IPS-15b (cell line): Measurements from ENCODE around the gene CCDC154.
"Not testable (repeated sequence)": the region's sequence is repeated elsewhere in the genome, so short reads cannot be mapped to it uniquely, and the experiment has no call there.

Experiments used
- H3K27me3 ChIP-seq: one replicate; pipeline ENCODE4 v1.6.1; 2013; ENCODE audit warnings: low read length; ENCODE audit not compliant: control insufficient read depth, insufficient read depth
- H3K36me3 ChIP-seq: one replicate; pipeline ENCODE4 v1.6.1; 2013; ENCODE audit warnings: low read length; ENCODE audit not compliant: control insufficient read depth, insufficient read depth
- H3K4me1 ChIP-seq: one replicate; pipeline ENCODE4 v1.6.1; 2013; ENCODE audit warnings: mild to moderate bottlenecking, low read length; ENCODE audit not compliant: control insufficient read depth, insufficient read depth
- H3K4me3 ChIP-seq: one replicate; pipeline ENCODE4 v1.5.1; 2013; ENCODE audit warnings: low read depth, low read length
- H3K9ac ChIP-seq: one replicate; pipeline ENCODE4 v1.6.1; 2013; ENCODE audit warnings: low read depth, mild to moderate bottlenecking, low read length
- H3K9me3 ChIP-seq: one replicate; pipeline ENCODE4 v1.6.1; 2013; ENCODE audit warnings: mild to moderate bottlenecking, low read length; ENCODE audit not compliant: control insufficient read depth, insufficient read depth

The CCDC154 gene

DNA sequence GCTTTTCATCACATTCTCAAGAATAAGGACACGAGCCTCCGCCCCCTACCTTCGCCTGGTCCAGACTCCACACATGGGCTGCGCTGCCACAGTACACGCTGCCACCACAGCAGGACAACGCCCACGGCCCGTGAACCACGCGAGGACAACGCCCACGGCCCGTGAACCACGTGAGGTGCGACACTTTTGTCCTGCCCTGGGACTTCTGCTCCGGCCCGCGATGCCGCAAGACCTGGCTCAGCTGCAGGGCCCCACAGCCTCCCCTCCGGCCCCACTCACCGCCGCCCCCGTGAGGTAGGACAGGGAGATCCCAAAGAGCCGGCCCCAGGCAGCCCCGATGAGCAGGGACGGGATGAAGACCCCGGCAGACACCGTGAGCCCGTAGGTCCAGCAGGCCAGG lies 5.9 kb upstream of the CCDC154 start:
- Histone ChIP-seq H3K9ac (no peak overlapping the region), H3K27me3 (no peaks in the 10 kb centered on the region), H3K4me3 (no peak overlapping the region), H3K36me3 (peaks cover 56% of the 10 kb centered on the region), H3K9me3 (no peaks in the 10 kb centered on the region), H3K4me1 (no peaks in the 10 kb centered on the region)

DNA sequence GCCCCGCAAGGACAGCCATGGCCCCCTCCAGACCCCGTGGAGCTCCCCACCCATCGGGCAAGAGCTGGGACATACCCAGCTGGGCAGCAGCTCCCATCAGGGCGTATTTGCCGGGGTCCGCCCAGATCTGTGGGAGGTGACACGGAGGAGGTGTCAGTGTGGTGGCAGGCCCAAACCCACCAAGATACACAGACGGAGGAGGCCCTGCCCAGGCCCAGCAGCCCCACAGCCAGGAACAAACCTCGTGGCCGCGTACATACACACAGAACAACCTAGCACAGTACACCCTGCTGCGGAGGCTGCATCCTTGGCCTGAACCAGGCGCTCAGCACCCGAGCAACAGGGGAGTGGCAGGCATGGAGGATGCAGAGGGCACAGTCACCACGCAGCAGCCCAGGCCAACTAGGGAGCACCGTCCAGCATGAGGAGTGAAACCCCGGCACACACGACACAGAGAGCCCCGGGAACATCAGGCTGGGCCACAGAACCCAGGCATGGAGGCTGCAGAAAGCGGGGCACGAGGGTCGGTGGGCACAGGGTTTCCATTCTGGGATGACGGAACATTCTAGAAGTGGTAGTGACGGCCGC lies 4.9 kb upstream of the CCDC154 start:
- no peaks in the 10 kb centered on the region for H3K9me3 ChIP-seq
- H3K9ac ChIP-seq, result no peak overlapping the region
- H3K4me3 ChIP-seq, result no peak overlapping the region
- H3K4me1 ChIP-seq, result no peaks in the 10 kb centered on the region
- peaks cover 49% of the 10 kb centered on the region for H3K36me3 ChIP-seq
- H3K27me3 ChIP-seq, result no peaks in the 10 kb centered on the region

DNA sequence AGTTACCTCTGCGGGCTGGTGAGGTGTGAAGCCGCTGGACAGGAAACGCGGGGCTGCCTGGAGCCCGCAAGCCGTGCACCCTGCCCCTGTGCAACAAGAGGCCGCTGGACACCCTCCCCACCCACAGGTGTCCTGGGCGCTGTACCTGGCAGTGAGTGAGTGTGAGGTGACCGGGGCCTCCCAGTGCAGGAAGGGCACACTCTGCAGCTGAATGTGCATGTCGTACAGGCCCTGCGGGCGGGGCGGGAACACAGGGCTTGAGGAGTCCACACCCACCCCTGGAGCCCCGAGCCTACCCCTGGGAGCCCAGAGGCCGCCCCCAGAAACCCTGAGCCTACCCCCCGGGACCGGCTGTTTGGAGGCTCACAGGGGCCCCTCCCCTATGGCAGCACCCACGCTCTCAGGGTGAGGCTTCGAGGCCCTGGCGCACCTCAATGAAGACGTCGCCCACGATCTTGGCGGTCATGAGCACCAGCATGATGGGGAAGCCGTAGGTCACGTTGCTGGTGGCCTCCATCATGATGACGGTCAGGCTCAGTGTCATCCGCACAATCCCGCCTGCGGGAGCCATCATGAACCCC lies 4.3 kb upstream of the CCDC154 start:
- Histone ChIP-seq H3K27me3 (no peaks in the 10 kb centered on the region), H3K4me3 (no peak overlapping the region)

DNA sequence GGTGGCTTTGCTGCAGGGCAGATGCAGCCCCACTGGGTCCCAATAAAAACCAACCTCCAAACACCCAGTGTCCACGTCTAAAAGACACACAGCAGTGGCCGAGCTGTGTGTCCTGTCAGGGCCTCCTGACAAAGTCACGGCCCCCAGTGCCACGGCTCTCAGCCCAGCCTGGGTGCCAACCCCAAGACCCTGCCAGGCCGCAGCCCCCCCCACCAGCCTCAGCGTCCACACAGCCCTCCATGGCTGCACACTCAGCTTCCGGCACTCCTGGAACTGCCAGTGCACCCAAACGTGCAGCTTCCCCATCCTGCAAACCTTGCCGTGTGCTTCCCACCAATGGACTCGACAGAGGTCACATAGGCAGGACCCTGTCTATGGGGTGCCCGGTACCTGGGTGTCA lies 3.6 kb upstream of the CCDC154 start:
- no peaks in the 10 kb centered on the region for H3K27me3 ChIP-seq
- H3K36me3 ChIP-seq, result peaks cover 44% of the 10 kb centered on the region
- H3K9ac ChIP-seq, result no peak overlapping the region
- H3K4me3 ChIP-seq, result no peak overlapping the region
- no peaks in the 10 kb centered on the region for H3K4me1 ChIP-seq
- no peaks in the 10 kb centered on the region for H3K9me3 ChIP-seq

More for the DNA sequence above, 4.3 kb upstream of the CCDC154 start:
- Histone ChIP-seq H3K9ac (no peak overlapping the region), H3K4me1 (no peaks in the 10 kb centered on the region), H3K36me3 (peaks cover 48% of the 10 kb centered on the region), H3K9me3 (no peaks in the 10 kb centered on the region)

DNA sequence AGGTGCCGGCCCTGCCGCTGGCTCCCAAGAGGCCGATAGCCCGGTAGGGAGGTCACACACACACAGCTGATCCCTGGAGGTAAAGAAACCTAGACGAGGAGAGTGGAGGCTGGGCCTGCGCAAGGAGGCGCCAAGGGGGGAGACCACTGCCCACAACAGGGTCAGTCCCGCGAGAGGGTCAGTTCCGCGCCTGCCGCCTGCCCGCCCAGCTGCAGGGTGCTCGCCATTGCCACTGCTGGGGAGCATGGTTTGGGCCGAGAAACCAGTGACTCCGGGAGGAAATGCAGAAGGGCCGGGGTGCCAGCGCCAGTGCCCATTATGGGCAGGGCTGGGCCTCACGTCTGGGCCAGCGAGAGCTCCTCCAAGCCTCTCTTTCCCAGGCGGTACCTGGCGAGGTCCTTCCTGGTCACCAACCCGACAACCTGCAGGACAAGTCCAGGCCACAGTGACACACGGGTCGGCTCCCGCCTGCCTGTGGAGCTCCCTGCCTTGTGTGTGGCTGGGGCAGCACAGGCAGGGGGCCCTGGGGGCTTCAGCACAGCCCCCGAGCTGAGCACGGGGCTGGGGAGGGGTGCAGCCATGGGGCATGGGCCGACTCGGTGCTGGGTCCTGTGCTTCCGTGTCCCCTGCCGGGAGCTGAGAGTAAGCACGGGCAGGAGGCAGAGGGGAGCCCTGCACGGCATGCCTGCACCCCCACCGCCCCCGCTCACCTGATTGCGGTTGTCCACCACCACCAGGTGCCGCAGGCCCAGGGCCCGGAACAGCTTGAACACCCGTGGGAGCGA lies 2.1 kb upstream of the CCDC154 start:
- Histone ChIP-seq H3K4me3 (no peak overlapping the region), H3K36me3 (peaks cover 33% of the 10 kb centered on the region), H3K4me1 (no peaks in the 10 kb centered on the region), H3K9ac (no peak overlapping the region), H3K27me3 (no peaks in the 10 kb centered on the region), H3K9me3 (no peaks in the 10 kb centered on the region)

DNA sequence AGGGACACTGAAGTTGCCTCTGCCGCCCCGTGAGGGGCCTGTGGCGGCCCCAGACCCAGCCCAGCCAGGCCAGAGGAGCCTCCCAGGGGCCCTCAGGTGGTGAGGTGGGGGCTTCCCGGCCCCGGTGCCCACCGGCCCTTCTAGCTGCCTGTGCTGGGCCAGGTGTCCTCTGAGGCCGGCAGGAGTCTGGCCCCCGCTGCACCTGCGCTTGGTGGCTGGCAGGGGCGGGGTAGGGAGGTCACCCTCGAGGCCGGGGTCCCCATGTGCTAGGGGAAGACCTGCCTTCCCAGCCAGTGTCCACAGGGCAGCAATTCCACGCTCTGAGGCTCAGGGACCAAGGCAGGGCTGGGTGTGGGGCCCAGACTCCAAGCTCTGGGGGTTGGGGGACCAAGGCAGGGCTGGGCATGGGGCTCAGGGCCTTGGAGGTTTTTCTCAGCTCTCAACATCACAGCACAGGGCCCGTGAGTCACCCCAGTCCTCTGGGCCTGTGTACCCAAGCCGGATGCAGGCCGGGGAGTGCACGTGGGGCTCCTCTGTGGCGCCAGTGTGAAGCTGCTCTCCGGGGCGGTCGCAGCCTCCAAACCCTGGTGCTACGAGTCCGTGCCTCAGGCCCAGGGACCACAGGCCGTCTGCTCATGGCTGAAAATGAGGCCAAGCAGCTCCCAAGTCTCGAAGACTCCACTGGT lies 1.3 kb upstream of the CCDC154 start:
- Histone ChIP-seq H3K36me3 (peaks cover 28% of the 10 kb centered on the region), H3K4me1 (no peaks in the 10 kb centered on the region)

DNA sequence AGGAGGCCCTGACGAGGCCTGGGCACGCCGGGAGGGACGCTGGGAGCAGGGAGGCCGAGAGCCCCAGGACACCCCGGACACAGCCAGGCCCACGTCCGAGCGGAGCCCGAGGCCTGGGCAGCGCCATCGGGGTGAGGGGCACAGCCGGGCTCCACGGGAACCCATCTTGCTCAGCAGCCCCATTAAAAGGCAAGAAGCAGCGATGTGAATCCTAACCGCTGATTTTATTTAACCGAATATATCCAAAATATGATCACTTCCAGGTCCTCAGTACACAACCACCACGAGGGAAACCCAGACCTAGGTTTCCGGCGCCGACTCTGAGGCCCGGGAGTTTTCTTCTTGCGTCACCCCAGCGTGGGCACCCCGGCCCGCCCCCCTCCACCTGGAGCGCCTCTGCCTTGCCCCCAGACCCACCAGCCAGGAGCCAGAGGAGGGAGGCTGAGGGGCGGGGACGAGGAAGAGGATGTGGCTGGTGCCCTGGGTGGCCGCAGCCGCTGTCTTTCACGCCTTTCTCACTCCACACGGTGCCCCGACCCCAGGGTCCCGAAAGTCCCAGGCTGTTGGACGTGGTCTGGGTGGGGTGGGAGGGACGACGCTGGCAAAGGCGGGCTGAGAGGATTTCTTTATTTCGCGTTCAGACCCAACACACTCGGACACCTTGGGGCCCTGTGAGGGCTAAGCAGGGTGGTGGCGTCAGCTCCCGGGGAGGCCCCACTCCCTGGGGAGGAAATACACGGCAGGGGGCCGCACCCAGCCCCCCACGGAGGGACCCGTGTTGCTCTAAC lies 568 bp upstream of the CCDC154 start:
- H3K27me3 ChIP-seq, result no peaks in the 10 kb centered on the region
- H3K9me3 ChIP-seq, result no peaks in the 10 kb centered on the region
- H3K36me3 ChIP-seq, result peaks cover 28% of the 10 kb centered on the region
- no peak overlapping the region for H3K9ac ChIP-seq
- H3K4me3 ChIP-seq, result no peak overlapping the region
- H3K4me1 ChIP-seq, result no peaks in the 10 kb centered on the region

More for the DNA sequence above, 1.3 kb upstream of the CCDC154 start:
- H3K9me3 ChIP-seq, result no peaks in the 10 kb centered on the region
- H3K9ac ChIP-seq, result no peak overlapping the region
- no peak overlapping the region for H3K4me3 ChIP-seq
- no peaks in the 10 kb centered on the region for H3K27me3 ChIP-seq

DNA sequence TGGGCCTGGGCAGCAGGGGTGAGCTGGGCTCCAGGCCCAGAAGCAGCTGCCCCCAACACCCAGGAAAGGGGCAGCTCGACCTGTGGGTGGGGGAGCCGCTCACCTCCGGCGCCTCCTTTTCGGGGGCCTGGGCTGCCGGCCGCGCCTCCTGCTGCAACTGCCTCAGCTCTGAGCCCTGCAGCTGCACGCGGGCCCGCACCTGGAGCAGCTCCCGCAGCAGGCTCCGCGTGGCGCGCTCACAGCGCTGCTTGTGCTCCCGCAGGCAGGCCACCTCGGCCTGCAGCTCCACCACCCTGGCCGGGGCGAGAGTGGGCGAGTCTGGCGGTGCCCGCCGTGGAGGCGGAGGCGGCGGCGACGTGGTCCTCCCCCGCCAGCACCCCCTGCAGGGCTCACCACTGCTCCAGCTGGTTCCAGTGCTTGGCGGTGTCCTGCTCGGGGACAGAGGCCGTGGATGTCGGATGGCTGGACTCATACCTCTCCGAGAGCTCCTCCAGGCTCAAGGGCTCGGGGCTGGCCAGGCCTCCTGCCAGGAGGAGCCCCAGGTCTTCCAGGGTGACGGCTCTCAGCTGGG lies 868 bp downstream of the CCDC154 start:
- H3K27me3 ChIP-seq, result no peaks in the 10 kb centered on the region
- H3K36me3 ChIP-seq, result peaks cover 26% of the 10 kb centered on the region
- no peaks in the 10 kb centered on the region for H3K9me3 ChIP-seq
- peak overlapping the region; percentile 5 for H3K9ac ChIP-seq
- H3K4me3 ChIP-seq, result no peak overlapping the region
- no peaks in the 10 kb centered on the region for H3K4me1 ChIP-seq

DNA sequence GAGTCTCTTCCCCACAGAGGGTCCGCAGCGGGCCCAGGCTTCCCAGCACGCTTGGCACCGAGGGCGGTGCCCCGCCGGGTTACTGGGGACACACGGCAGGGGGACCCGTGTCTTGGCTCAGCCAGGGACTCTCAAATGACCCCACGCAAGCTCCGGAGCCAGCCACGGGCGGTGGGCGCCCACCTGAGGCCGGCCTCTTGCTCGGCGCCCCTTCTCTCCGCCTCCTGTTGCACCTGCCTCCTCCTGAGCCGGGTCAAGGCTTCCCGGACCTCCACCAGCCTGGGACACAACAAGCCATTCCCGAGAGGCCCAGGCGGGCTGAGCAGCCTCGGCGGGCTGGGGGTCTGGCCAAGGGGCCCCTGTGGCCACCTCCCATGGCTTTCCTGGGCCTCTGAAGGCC lies 1.7 kb downstream of the CCDC154 start:
- Histone ChIP-seq H3K4me1 (no peaks in the 10 kb centered on the region), H3K27me3 (no peaks in the 10 kb centered on the region), H3K36me3 (peaks cover 20% of the 10 kb centered on the region), H3K9me3 (no peaks in the 10 kb centered on the region), H3K9ac (no peak overlapping the region), H3K4me3 (no peak overlapping the region)

DNA sequence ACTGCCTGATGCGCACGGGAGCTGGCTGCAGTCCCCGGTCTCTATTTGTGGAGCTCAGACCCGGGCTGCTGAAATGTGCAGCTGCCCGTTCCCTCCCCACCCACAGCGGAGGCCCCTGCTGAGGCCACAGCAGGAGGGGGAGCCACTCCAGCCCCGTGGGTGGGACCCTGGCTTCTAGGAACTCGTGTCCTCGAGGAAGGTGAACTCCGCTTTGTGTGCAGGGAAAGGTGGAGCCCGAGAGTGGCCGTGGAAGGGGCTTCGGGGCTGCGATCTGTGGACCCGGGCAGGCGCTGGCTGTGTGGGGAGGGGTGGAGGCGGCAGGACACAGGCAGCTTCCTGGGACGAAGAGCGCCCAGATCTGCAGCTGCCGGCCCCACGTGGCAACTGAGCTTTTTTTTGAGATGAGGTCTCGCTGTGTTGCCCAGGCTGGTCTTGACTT lies 2.9 kb downstream of the CCDC154 start:
- Histone ChIP-seq H3K9me3 (no peaks in the 10 kb centered on the region), H3K4me1 (no peaks in the 10 kb centered on the region), H3K27me3 (no peaks in the 10 kb centered on the region), H3K36me3 (peaks cover 11% of the 10 kb centered on the region), H3K9ac (no peak overlapping the region), H3K4me3 (no peak overlapping the region)

DNA sequence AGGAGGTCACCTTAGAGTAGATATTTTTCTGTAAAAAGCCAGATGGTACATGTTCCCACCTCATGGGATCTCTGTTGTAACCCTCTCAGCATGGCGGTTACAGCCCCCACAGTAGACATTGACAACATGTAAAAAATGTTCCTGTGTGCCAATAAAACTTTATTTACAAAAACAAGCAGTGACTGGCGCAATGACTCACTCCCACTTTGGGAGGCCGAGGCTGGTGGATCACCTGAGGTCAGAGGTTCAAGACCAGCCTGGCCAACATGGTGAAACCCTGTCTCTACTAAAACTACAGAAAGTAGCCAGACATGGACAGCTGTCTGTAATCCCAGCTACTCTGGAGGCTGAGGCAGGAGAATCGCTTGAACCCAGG lies 4.7 kb downstream of the CCDC154 start:
- not testable (repeated sequence) for H3K4me3 ChIP-seq, H3K4me1 ChIP-seq, H3K27me3 ChIP-seq, H3K36me3 ChIP-seq, H3K9me3 ChIP-seq, H3K9ac ChIP-seq
